GM19467 (cell line): ENCODE measurements around the gene ZKSCAN8.

Source experiments
- ATAC-seq: cut with Tn5 transposase; IDR thresholded peaks from one replicate; pipeline ENCODE4 v1.9.1; 2021; ENCODE audit warnings: mild to moderate bottlenecking, moderate library complexity; ENCODE audit not compliant: unreplicated experiment

Gene ZKSCAN8

DNA sequence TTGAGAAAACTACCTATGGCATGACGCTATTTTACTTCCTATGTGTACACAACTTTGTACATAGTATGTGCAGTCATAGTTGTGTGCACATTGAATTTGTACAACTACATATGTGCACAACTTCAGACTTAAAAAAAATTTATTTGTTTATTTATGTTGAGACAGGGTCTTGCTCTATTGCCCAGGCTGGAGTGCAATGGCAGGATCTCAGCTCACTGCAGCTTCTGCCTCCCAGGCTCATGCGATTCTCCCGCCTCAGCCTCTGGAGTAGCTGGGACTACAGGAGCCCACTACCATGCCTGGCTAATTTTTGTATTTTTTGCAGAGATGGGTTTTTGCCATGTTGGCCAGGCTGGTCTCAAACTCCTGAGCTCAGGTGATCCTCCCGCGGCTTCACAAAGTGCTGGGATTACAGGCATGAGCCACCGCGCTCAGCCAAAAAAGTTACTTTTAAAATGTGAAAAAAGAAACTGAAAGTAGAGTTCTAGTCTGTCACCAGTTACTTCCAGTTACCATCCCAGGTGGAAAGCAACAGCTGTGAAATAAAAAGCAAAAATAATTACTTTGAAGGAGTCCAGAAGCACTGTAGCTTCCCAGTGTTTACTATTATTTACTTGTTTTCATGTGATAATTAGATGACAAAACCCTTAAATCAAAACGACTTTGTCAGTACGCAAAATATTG is 1.7 kb upstream of the ZKSCAN8 start:
- ATAC-seq = no peak

DNA sequence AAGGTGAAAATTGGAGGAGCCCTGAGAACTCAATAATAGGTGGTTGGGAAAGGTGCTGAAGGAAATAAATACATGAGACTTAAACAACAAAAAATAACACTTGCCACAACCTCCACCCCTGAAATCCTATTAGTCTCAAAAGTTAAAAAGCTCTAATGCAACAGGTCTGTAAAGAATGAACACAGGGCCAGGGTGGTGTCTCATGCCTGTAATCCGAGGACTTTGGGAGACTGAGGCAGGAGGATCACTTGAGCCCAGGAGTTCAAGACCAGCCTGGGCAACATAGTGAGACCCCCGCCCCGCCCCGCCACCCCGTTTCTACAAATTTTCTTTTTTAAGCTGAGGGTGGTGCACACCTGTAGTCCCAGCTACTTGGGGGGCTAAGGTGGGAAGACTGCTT is 1.1 kb upstream of the ZKSCAN8 start:
- ATAC-seq = no peak

DNA sequence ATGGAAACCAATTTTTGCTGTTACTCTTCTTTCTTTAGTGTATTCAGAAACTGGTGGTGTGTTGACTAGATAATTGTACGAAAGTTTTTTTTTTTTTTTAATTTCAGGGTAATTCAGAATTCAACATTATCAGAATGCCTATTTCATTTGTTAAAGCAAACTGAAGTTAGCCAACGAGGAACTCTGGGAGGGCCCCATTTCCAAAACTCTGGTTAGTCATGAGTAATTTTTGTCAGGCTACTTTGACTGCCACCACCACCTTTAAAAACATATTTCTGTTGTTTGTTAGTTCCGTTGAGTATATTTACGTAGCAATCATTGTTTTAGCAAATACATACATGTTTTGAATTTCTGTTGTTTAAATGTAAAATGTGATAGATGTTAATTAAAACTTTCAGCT is 763 bp downstream of the ZKSCAN8 start:
- no peak for ATAC-seq

DNA sequence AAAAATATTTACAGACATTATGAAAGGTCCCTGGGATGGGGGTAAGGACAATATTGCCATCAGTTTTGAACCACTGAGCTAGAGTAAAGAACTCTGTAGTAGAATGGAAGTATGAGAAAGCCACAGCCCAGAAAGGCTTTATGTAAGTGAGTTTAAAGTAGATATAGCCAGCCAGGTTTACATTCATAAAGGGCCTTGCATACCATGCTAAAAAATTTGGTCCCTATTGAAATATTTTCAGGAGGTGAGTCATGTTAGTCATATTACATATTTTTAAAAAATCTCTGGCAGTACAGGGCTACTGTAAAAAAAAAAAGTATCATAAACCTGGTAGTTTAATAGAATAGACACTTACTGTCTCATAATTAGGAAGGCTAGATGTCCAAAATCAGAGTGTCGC is 3.5 kb downstream of the ZKSCAN8 start:
- no peak for ATAC-seq

DNA sequence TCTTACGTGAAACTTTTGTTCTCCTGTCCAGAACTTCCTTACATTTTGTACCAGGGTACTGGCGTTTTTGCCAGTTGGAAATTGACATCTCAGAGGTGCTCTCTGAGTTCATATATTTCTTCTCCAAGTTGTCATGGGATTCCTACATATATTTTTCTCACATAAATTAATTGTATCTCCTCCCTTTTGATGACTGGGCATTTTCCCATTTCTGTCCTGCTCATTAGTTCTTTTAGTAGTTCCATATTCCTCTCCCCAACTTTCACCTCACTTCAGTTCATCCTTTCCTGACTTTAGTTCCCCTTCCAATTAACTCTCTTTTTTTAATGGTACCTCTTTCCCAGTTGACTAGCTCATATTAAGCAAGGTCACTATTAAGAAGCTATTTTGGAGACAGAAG is 10.8 kb downstream of the ZKSCAN8 start:
- ATAC-seq = no peak

DNA sequence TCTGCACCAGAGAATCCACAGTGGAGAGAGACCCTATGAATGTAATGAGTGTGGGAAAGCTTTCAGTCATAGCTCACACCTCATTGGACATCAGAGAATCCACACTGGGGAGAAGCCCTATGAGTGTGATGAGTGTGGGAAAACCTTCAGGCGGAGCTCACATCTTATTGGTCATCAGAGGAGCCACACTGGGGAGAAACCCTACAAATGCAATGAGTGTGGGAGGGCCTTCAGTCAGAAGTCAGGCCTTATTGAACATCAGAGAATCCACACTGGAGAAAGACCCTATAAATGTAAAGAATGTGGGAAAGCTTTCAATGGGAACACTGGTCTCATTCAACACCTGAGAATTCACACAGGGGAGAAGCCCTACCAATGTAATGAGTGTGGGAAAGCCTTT is 11.9 kb downstream of the ZKSCAN8 start:
- ATAC-seq = no peak

DNA sequence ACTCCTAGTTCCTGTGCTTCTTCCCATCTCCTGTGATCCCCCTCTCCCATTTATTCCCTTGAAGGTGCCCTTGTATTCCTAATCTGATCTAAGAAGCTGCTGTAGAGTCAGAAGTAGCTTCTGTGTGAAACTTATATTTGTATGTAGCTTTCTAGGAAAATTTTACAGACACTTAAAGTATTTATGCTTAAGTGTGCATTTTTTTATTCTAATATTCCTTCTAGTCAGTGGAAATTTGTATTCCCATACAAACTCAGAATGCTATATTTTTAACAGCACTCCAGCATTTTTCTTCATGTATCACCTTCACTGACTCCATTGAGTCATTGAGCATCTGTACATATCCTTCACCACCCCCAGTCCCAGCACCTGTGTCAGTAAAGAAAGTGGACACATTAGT is 12.7 kb downstream of the ZKSCAN8 start:
- no peak for ATAC-seq

DNA sequence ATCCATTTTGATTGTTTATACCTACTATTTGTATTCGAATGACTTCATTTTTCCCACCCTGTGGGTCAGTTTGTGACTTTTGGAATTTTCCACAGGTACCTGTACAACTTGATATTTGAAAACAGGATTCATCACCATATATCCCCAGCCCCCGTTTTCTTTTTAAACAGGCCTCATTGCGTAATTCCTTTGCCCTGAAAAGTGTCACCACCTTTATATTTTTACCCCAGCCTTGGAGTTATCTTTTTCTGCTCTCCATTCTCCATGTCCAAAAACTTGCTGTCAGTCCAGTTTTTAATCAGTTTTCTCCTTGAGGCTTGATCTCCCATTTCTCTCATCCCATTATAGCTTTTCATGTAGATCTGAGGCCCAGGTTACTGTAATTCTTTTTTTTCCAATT is 16.6 kb downstream of the ZKSCAN8 start:
- ATAC-seq = no peak

DNA sequence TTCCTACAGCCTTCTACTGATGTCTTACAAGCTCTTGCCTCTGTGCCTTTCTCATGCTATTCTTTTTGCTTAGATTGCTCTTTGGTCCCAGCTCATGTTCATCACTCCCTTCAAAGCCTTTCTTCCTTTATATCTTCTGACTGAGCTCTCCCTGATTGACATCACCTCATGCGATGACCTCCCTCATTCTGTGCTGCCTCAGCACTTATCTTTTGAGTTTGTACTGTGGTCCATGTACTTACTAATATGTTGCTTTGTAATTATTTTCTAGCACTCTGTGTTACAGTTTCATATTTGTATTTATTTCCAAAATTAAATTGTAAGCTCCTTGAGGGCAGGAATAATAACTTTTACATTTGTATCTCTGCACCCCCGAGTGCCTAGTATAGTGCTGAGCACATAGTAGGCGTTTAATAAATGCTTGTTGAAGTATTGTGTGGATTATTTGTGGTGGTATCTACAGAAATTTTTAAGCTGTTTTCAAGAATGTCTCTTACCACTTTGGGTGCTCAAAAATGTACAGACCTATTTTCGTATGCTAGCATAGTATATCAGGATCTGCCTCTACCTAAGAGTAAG is 17.4 kb downstream of the ZKSCAN8 start:
- no peak for ATAC-seq

DNA sequence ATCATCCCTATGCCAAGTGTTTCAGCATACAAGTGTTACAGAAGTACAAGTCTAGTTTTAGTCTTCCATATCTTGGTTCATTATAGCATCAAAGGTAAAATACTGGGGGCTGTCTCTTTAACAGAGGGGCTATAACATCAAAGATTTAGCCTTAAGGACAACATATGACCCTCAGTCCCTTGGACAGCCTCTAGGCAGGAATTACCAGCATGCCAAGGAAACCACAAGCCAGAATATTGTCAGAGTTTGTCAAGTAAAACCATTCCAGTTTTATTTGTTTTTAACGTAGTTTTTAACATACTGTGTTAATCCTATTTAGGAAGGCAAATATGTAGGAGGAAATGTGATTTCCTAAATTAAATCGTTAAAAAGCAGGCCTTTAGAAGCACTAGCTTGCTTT is 18.6 kb downstream of the ZKSCAN8 start:
- ATAC-seq = no peak

DNA sequence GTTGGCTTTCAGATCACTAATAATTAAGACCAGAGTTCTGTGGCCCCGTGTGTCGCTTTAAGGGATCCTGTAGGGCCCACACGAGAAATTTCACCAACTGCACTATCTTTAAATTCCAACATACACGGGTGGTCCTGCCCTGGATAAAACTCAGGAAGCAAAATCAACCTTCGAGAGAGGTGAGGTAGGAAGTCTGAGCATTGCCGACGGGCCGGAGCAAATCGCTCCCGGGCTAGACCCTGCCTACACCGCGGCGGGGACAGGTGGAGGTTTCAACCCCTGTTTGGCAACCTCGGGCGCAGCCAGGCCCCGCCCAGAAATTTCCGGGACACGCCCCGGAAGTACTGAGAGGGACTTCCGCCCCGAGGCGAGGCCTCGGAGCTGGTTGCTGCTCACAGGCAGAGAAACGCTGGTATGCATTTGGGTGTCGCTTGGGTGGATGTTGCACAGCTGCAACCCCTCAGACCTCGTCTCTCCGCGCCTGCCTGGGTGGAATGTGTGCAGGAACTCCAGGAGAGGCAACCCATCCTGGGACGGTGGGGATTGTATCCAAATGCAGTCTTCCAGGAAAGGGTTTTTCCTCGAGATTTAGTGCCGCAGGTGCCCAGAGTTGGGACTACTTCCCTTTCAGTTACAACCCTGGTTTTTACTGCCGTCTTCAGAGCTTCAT is 19.9 kb downstream of the ZKSCAN8 start:
- ATAC-seq = peak; percentile 95

DNA sequence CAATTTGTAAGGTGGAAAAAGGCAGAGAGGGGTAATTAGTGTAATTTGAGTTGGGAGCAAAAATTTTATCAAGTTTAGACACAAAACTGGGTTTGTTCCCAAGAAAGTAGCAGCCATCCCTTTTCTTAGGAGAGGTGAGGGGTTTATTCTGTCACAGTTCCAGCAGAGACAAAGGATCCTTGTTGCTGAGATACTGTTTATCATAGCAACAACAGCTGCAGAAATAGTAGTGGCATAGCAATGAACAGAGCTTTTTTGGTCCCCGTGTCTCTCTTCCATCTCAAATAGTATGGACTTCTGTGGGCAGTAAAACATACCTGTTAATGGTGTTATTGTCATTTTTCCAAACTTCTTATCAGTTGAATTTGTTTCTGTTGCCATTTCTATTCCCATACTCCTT is 23.9 kb downstream of the ZKSCAN8 start:
- no peak for ATAC-seq

DNA sequence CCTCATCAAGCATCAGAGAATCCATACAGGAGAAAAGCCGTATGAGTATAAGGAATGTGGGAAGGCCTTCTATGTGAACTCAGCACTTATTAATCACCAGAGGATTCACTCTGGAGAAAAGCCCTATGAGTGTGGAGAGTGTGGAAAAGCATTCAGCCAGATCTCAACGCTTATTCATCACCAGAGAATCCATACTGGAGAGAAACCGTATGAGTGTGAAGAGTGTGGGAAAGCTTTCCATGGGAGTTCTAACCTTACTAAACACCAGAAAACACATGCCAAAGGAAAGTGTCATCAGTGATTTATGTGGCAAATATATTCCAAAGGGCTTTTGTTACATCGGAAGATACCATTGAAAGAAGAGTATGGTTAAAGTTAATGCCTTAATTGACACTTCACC is 25.4 kb downstream of the ZKSCAN8 start:
- no peak for ATAC-seq

DNA sequence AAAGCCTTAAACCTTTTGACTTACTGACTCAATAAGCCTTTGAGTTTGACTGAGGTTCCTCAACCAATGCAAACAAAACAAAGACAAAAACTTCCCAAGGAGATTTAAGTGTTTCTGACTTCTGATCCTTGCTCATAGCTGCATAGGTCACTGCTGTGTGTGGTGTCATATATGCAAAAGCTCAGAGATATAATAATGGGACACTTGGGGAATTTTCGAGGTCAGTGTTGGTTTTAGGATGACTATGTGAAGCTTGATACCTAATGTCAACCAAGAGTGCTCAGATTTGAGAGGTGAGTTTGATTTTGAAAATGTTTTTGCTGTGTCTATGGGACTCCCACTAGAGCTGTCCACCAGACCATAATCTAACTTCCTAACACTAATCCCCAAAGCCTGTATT is 26.2 kb downstream of the ZKSCAN8 start:
- ATAC-seq = no peak

DNA sequence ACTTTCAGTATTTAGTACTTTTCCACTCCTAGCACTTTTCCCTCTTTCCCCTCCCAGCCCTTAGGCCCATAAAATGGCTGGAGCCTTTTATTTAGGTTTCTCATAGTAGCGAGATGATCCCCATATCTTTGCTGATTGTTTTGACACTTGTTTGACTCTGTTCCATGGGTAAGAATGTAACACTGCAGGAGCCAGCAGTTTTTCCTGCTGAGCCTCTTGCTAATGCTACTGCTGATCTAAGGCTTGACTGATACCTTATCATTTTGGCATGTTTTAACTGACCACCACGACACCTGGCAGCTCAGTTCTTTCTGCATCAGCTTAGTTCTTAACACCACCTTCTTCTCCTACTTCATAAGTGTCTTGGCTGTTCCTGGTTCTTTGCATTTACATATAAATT is 29.6 kb downstream of the ZKSCAN8 start:
- ATAC-seq = no peak

DNA sequence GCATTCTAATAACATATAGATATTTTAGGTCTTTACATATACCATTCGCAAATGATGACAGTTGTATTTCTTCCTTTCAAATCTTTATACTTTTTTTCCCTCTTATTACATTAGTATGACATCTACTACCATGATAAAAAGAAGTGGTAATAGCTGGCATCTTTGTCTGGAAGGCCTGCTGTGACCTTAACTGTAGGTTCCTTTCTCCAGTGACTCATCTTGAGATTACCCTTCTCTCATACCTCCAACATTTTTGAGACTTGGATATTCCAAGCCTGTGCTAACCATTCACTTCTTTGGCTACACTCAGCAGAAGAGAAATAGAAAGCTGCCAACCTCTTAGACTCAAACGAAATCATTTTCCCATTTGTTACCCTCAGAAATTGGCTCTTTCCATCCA is 30.3 kb downstream of the ZKSCAN8 start:
- ATAC-seq = no peak

DNA sequence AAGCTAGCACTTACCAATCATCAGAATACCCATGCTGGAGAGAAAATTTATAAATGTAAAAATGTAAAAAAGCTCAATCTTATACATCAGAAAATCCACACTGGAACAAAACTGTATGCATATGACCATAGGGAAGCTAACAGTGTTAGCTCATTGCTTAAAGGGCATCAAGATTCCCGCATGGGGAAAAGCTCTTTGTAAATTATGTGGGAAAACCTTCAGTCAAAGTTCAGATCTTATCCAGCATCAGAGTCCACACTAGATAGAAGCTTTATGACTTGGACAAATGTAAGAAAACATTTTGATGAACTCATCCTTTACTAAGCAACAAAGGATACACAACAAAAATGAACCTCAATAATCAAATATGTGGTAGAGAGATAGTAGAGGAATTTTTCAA is 34.7 kb downstream of the ZKSCAN8 start:
- no peak for ATAC-seq

DNA sequence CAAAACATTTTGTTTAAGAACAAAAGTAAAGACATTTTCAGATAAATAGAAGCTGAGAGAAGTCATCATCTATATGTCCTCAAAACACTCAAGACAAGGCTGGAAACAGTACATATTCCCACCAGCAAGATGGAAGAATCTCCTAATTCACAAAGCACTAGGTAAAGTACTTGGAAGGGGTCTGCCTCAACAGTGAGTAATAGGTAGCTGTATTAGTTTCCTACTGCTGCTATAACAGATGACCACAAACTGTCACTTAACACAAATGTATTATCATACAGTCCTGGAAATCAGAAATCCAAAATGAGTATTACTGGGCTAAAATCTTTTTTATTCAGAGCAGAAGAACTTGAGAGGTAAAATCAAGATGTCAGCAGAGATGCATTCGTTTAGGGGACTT is 40.6 kb downstream of the ZKSCAN8 start:
- no peak for ATAC-seq

DNA sequence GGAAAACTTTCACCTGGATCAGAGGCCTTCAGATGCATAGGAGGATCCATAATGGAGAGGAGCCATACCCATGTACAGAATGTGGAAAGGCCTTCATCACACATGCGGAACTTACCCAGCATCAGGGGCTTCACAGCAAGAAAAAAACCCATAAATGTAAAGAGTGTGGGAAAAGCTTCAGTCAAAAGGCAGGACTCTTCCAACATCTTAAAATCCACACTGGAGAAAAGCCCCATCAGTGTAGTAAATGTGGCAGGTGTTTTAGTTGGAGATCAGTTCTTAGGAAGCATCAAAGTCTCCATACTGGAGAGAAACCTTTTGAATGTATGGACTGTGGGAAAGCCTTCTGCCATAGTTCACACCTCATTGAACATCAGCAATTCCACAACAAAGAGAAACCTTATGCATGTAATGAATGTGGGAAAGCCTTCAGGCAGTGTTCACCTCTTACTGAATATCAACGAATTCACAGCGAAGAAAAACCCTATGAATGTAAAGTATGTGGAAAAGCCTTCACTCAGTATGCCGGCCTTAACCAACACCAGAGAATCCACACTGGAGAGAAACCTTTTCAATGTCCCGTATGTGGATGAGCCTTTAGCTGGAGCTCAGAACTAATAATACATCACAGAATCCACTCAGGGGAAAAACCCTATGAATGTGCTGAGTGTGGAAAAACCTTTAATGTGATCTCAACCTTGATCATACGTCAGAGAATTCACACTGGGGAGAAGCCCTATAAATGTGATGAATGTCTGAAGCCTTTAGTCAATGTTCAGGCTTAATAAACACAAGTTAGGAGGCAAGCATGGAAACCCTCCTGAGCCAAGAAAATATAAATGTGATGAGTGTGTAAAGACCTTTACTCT is 46.7 kb downstream of the ZKSCAN8 start:
- no peak for ATAC-seq

DNA sequence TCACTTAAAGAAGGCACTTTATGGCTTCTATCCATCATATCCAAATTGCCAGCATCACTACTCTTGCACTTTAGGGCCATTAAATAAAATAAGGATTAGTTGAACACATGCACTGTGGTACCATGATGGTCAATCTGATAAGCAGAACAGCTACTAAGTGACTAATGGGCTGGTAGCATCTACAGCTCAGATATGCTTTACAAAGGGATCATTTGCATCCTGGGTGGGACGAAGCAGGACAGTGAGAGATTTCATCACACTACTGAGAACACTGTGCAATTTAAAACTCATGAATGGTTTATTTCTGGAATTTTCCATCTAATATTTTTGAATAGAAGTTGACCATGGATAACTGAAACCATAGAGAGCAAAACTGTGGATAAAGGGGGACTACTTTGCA is 58.3 kb downstream of the ZKSCAN8 start:
- ATAC-seq = no peak

DNA sequence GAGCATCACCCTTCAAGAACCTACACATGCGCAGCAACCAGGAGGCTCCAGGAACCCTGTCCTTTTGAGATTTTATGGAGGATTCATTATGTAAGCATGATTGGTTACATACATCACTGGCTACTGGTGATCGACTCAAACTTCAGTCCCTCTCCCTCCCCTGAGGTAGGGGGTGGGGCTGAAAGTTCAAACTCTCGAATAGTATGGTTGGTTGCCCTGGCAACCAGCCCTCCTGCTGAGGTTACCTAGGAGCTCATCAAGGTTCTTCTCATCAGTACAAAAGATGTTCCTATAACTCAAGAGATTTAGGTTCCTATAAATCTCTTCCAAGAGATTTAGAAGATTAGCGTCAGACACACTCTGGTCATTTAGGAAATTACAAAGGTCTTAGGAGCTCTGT is 61.5 kb downstream of the ZKSCAN8 start:
- no peak for ATAC-seq

DNA sequence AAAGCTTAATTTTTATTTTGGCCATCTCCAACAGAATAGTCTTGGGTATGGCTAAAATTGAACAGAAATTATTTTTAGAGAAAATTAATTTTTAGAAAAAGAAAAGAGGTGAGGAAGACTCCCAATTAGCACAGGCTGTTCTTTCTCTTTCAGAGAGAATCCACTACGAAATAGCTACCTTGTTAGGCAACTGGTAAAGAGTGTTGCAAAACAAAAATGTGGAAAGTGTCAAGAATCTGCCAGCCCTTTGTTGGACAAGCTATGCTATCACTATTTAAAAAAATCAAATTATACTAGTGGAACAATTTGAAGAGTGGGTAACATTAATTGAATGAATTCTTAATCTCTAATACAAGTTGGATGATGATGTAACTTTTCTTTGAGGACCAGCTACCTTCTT is 64.2 kb downstream of the ZKSCAN8 start:
- ATAC-seq = no peak
